ENCODE measurements around the gene KCNJ12. TPM values are rescaled to one million over a fixed set of nuclear protein-coding genes. Genes with fewer than 3 reads are reported as not detected.
"Not testable (repeated sequence)": the region's sequence is repeated elsewhere in the genome, so short reads cannot be mapped to it uniquely, and the experiment has no call there.

Gene KCNJ12
- total RNA-seq, 4 donors from 2014 or later: 0.51 to 11.8 (median 5.3) TPM

DNA sequence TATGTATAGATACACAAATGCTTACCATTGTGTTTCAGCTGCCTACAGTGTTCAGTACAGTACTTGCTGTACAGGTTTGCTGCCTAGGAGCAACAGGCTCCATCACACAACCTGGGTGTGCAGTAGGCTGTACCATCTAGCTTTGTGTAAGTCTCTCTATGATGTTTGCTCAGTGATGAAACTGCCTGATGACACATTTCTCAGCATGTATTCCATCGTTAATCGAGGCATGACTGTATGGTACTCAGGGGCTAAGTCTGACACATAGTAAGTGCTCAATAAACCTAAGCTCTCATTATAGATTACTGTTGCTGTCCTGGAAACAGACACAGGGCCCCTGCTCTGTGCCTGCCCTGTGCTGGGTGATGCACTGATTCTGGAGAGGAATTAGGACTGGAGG, 18.1 kb downstream of the KCNJ12 start:
- no peaks in the 10 kb centered on the region for H3K4me1 ChIP-seq
- no peaks in the 10 kb centered on the region for H3K9me3 ChIP-seq
- H3K27ac ChIP-seq: no peak overlapping the region
- H3K36me3 ChIP-seq: no peaks in the 10 kb centered on the region
- no peaks in the 10 kb centered on the region for H3K27me3 ChIP-seq
- H3K4me3 ChIP-seq: no peak overlapping the region
- DNase-seq: no peak
- intact Hi-C loops (cut with DNase I; ENCODE audit: low total_unique reads): no loop called here
- no peak for TF ChIP-seq POLR2A (IDR thresholded peaks at IDR 0.05)
- TF ChIP-seq, protein P1, sequence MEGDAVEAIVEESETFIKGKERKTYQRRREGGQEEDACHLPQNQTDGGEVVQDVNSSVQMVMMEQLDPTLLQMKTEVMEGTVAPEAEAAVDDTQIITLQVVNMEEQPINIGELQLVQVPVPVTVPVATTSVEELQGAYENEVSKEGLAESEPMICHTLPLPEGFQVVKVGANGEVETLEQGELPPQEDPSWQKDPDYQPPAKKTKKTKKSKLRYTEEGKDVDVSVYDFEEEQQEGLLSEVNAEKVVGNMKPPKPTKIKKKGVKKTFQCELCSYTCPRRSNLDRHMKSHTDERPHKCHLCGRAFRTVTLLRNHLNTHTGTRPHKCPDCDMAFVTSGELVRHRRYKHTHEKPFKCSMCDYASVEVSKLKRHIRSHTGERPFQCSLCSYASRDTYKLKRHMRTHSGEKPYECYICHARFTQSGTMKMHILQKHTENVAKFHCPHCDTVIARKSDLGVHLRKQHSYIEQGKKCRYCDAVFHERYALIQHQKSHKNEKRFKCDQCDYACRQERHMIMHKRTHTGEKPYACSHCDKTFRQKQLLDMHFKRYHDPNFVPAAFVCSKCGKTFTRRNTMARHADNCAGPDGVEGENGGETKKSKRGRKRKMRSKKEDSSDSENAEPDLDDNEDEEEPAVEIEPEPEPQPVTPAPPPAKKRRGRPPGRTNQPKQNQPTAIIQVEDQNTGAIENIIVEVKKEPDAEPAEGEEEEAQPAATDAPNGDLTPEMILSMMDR (IDR thresholded peaks at IDR 0.05): no peak

DNA sequence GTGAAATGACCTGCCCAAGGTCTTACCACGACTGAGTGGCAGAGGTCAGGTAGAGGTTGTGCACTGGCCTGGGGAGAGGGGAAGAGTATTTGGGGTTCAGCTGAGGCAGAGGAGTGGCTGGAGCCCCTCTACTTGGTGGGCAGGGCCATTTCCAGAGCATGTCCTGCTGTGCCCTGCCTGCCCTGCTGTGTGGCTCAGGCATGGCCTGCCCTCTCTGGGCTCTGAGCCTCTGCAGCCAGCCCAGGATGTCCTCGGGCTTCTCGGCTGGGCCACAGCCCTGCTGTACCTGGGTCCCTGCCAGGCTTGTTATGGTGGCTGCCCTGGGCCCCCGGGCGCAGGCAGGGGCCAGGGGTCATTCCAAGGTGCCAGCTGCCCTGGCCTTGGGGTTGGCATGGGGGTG, 19.6 kb downstream of the KCNJ12 start:
- intact Hi-C loops (cut with DNase I; ENCODE audit: low total_unique reads): no loop called here
- no peak overlapping the region for H3K27ac ChIP-seq
- H3K9me3 ChIP-seq: no peaks in the 10 kb centered on the region
- no peak for DNase-seq
- no peaks in the 10 kb centered on the region for H3K27me3 ChIP-seq
- no peaks in the 10 kb centered on the region for H3K4me1 ChIP-seq
- TF ChIP-seq, protein P1 (IDR thresholded peaks at IDR 0.05): no peak
- TF ChIP-seq POLR2A (IDR thresholded peaks at IDR 0.05): no peak
- no peak overlapping the region for H3K4me3 ChIP-seq
- no peaks in the 10 kb centered on the region for H3K36me3 ChIP-seq

DNA sequence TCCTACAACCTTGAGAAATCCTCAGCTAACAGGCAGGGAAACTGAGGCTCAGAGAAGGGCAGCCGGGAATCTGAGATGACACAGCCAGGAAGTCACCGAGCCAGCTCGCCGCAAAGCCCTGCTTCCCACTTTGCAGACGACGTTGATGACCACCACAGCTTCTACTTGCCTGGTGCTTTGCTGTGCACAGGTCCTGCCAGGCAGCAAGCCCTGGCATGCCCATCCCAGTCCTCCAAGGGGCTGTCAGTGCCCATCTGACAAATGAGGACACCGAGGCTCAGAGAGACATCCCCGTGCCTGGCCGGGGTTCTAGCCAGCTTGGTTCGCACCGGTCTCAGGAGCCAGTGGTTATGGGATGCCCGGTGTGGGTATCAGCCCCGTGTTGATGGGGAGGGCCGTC, 20.1 kb downstream of the KCNJ12 start:
- no peak for DNase-seq
- Histone ChIP-seq H3K4me3 (no peak overlapping the region), H3K9me3 (no peaks in the 10 kb centered on the region), H3K4me1 (no peaks in the 10 kb centered on the region), H3K36me3 (no peaks in the 10 kb centered on the region), H3K27me3 (no peaks in the 10 kb centered on the region), H3K27ac (no peak overlapping the region)
- intact Hi-C loops (cut with DNase I; ENCODE audit: low total_unique reads): no loop called here
- TF ChIP-seq, protein P1 (IDR thresholded peaks at IDR 0.05): no peak
- no peak for TF ChIP-seq POLR2A (IDR thresholded peaks at IDR 0.05)

DNA sequence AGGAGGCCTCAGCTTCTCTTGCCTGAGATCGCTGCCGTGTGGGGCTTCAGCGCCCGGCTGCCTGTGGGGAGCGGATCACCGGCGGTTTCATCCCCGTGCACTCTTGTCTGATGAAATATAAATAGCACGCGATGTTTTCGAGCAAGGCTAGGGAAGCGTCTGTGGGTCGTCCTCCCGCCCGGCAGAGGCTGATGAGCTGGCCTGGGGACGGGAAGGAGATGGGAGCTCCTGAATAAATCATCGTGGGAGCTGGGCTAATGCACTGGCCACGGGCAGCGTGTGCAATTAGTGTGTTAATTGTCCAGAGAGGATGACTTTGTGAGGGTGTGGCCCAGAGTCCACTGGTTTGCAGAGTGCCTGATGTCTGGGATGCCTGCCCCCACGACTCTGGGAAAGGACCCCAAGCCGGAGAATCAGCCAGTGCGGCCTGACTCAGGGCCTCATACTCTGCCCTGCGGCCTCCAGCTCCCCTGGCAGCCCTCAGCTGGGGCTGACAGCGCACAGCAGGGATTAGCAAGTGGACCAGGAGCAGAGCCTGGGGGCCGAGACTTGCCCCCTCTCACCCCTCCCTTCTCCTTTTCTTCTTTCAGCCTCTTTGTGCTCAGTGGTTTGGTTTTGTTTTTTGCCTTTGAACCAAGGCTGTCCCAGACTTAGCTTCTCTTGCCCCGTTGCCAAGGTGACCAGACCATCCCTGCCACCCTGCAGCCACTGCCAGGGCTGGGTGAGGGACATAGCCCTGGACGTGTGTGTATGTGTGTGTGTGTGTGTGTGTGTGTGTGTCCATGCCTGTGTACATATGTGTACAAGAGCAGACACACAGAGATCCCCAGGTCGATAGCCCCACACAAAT, 21.4 kb downstream of the KCNJ12 start:
- H3K36me3 ChIP-seq: no peaks in the 10 kb centered on the region
- peak overlapping the region; percentile 74 to 82 for H3K27ac ChIP-seq
- no peak overlapping the region for H3K4me3 ChIP-seq
- TF ChIP-seq POLR2A (IDR thresholded peaks at IDR 0.05): no peak
- TF ChIP-seq, protein P1 (IDR thresholded peaks at IDR 0.05): no peak
- no peaks in the 10 kb centered on the region for H3K27me3 ChIP-seq
- peak; percentile 67 to 74 for DNase-seq
- intact Hi-C loops (cut with DNase I; ENCODE audit: low total_unique reads): no loop called here
- H3K4me1 ChIP-seq: no peaks in the 10 kb centered on the region
- no peaks in the 10 kb centered on the region for H3K9me3 ChIP-seq

DNA sequence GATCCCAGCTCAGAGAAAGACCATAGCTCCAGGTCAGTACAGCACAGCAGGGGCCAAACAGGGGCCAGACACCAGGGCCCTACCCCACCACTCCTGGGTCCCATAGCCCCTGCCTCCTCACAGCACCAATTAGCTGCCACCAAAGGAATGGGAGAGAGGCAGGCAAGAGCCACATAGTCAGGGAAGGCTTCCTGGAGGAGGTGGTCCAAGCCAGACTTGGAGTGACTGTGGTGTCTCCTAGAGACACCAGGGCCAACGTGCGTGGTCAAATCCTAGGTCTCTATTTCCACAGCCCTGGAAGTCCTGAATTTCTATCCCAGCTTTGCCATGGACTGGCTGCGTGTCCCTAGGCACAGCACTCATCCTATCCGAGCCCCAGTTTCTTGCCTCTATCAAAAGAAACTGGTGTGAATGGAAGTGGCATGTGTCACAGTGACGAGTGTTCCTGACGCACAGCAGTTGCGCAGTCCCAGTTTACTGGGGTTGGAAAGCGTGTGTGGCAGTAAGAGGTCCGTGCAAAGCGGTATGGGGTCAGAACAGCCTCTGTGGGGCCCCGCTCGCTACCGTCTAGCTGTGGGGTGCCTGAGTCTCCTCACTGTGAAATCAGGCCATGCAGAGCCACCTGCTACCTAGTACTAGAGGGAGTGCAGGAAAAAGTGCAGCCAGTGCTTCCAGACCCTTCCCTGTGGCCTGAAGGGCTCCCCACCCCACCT, 23.5 kb downstream of the KCNJ12 start:
- DNase-seq: no peak
- TF ChIP-seq, protein P1 (IDR thresholded peaks at IDR 0.05): no peak
- TF ChIP-seq POLR2A (IDR thresholded peaks at IDR 0.05): no peak
- intact Hi-C loops (cut with DNase I; ENCODE audit: low total_unique reads): no loop called here
- no peak overlapping the region for H3K4me3 ChIP-seq
- no peaks in the 10 kb centered on the region for H3K4me1 ChIP-seq
- H3K9me3 ChIP-seq: no peaks in the 10 kb centered on the region
- H3K27ac ChIP-seq: no peak overlapping the region
- H3K27me3 ChIP-seq: no peaks in the 10 kb centered on the region
- no peaks in the 10 kb centered on the region for H3K36me3 ChIP-seq

DNA sequence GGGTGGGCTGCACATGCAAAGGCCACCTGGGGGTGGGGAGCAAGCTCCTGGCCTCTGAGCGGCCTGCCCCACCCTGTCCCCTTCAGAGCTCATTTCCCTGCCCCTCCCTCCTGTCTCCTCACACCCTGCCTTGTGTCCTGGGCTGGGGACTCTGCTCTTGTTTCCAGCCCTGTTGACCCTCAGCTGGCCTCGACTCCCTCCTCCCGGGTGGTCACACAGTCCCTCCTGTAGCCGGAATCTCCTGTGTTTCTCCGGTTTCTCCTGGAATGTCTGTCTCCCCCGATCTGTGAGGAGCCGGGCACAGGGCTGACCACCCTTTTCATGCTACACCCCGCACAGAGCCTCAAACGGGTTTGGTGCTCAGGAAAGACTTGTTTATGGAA, 24.0 kb downstream of the KCNJ12 start:
- H3K36me3 ChIP-seq; H3K9me3 ChIP-seq; intact Hi-C loops (cut with DNase I; ENCODE audit: low total_unique reads); H3K27ac ChIP-seq; H3K4me1 ChIP-seq; H3K4me3 ChIP-seq; DNase-seq; H3K27me3 ChIP-seq: not testable (repeated sequence)
